ENCODE measurements around the gene CDHR3. TPM values are rescaled to one million over a fixed set of nuclear protein-coding genes. Genes with fewer than 3 reads are reported as not detected.
"Not testable (repeated sequence)": the region's sequence is repeated elsewhere in the genome, so short reads cannot be mapped to it uniquely, and the experiment has no call there.

The CDHR3 gene
- total and polyA plus RNA-seq, 4 experiments from 2014 or later, result 1.3 to 12.1 (median 6.7) TPM

DNA sequence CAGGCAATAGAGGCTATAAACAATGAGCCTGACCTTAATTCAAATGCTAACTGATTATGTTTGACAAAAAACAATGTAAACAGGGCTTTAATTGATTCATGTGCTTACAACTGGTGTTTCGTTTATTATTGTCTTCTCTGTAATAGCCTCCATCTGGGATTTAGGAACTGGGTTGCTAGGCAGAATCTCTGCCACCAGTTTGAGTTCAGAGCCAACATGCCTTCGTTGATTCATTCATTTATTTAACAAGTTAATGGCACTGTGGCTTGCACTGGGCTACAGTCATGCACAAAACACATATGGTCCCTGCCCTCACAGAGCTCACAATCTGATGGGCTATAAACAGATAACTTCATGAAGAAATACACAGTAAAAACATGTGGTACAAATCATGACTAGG, 19.6 kb upstream of the CDHR3 start:
- H3K36me3 Mint-ChIP-seq, result no peaks in the 10 kb centered on the region
- Histone ChIP-seq H3K27me3 (ENCODE audit: insufficient read depth, low read length) (no peaks in the 10 kb centered on the region), H3K4me3 (ENCODE audit: low read length in 2 of 2) (no peak overlapping the region), H3K4me1 (ENCODE audit: insufficient read depth, low read length) (no peaks in the 10 kb centered on the region), H3K9me3 (ENCODE audit: control insufficient read depth in 1 of 2, low read length in 2 of 2) (no peaks in the 10 kb centered on the region), H3K36me3 (ENCODE audit: insufficient read depth, low read length) (no peaks in the 10 kb centered on the region), H3K27ac (ENCODE audit: low read depth, low read length) (no peak overlapping the region)
- intact Hi-C loops (cut with micrococcal nuclease), result no loop called here
- peaks cover 0 to 1% (median 0%) of the 10 kb centered on the region in 8 donors for H3K9me3 Mint-ChIP-seq
- no peaks in the 10 kb centered on the region for H3K4me1 Mint-ChIP-seq
- no peak overlapping the region for H3K4me3 Mint-ChIP-seq
- CTCF ChIA-PET (ENCODE audit: partially characterized antibody), result interaction anchor here (1.2 kb wide), 1 partner anchor 9 kb away, joined by 4 read pairs; no protein-coding TSS in a partner anchor
- H3K27me3 Mint-ChIP-seq, result no peaks in the 10 kb centered on the region
- POLR2A ChIA-PET (ENCODE audit: partially characterized antibody), result interaction anchor here (0.6 kb wide), 1 partner anchor 9 kb away, joined by 3 read pairs; no protein-coding TSS in a partner anchor
- DNase-seq, result no peak
- H3K27ac Mint-ChIP-seq, result no peak overlapping the region

DNA sequence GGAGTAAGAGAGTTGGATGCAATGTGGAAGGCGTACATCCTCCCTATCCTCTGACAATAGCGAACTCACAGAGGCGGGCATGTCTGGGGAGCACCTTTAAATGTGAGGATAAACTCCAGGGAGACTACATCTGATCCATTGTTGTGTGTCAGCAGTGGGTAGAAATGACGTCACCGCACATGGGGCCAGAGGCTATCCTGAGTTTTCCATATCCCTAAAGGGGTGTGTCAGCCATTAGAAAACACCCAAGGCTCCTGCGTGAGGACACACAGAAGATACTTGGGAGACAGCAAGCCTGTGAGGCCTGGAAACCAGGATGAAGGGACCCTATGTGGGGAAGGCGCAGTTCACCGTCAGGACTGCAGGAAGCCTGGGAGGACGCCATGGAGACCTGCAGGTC, 17.2 kb upstream of the CDHR3 start:
- no peaks in the 10 kb centered on the region for H3K36me3 Mint-ChIP-seq
- DNase-seq, result no peak

DNA sequence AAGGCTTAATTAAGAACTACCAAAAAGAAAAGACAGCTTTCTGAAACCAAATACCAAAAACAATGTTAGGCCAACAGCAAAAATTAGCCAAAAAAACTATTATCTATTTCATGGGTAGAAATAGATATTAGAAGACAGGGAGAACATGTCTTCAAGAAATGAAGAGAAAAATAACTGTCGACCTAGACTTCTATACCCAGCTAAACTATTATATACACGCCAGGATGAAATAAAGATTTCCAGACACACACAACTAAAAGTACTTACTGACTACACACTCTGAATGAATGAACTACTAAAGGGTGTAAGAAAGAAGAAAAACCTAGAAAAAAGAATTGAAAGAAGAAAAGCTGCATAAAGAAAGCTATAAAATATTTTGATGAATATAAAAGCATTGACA, 11.5 kb upstream of the CDHR3 start:
- Mint-ChIP-seq H3K4me1 (no peaks in the 10 kb centered on the region), H3K27ac (no peak overlapping the region), H3K36me3 (peaks cover 2 to 12% of the 10 kb centered on the region in 2 donors), H3K4me3 (no peak overlapping the region), H3K9me3 (peaks cover 2 to 30% (median 13%) of the 10 kb centered on the region in 8 donors), H3K27me3 (peaks cover 0 to 4% of the 10 kb centered on the region in 2 donors)
- intact Hi-C loops (cut with micrococcal nuclease), result no loop called here
- ChIA-PET POLR2A (ENCODE audit: partially characterized antibody) (no interaction called here), CTCF (ENCODE audit: partially characterized antibody) (no interaction called here)
- Histone ChIP-seq H3K27ac (ENCODE audit: low read depth, low read length) (no peak overlapping the region), H3K4me3 (ENCODE audit: low read length in 2 of 2) (no peak overlapping the region), H3K9me3 (ENCODE audit: control insufficient read depth in 1 of 2, low read length in 2 of 2) (no peaks in the 10 kb centered on the region), H3K36me3 (ENCODE audit: insufficient read depth, low read length) (no peaks in the 10 kb centered on the region), H3K27me3 (ENCODE audit: insufficient read depth, low read length) (no peaks in the 10 kb centered on the region), H3K4me1 (ENCODE audit: insufficient read depth, low read length) (no peaks in the 10 kb centered on the region)
- no peak for DNase-seq

More for the DNA sequence above, 17.2 kb upstream of the CDHR3 start:
- H3K27ac Mint-ChIP-seq, result no peak overlapping the region
- Histone ChIP-seq H3K27me3 (ENCODE audit: insufficient read depth, low read length) (no peaks in the 10 kb centered on the region), H3K36me3 (ENCODE audit: insufficient read depth, low read length) (no peaks in the 10 kb centered on the region), H3K9me3 (ENCODE audit: control insufficient read depth in 1 of 2, low read length in 2 of 2) (no peaks in the 10 kb centered on the region), H3K4me1 (ENCODE audit: insufficient read depth, low read length) (no peaks in the 10 kb centered on the region), H3K4me3 (ENCODE audit: low read length in 2 of 2) (no peak overlapping the region), H3K27ac (ENCODE audit: low read depth, low read length) (no peak overlapping the region)
- H3K9me3 Mint-ChIP-seq, result peaks cover 0 to 7% (median under 1%) of the 10 kb centered on the region in 8 donors
- no peaks in the 10 kb centered on the region for H3K27me3 Mint-ChIP-seq
- no peak overlapping the region for H3K4me3 Mint-ChIP-seq
- ChIA-PET CTCF (ENCODE audit: partially characterized antibody) (no interaction called here), POLR2A (ENCODE audit: partially characterized antibody) (no interaction called here)
- intact Hi-C loops (cut with micrococcal nuclease), result no loop called here
- H3K4me1 Mint-ChIP-seq, result no peaks in the 10 kb centered on the region

DNA sequence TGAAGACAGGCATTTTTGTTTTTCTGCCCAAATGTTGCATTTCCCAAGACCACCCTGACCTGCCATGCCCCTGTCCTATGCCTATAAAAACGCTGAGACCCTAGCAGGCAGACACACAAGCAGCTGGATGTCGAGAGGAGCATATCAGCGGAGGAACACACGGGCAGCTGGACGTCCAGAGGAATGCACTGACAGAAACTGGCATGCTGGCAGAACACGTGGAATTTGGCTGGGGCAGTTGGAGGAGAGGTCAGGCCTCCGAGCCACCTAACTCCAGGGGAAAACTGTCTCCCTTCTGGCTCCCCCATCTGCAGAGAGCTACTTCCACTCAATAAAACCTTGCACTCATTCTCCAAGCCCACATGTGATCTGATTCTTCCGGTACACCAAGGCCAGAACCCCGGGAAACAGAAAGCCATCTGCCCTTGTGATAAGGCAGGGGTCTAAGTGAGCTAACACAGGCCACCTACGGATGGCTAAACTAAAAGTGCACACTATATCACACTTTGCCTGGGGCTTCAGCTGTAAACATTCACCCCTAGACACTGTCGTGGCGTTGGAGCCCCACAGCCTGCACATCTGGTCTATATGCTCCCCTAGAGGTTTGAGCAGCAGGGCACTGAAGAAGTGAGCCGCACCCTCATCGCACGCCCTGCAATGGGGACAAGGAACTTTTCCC, 10.0 kb upstream of the CDHR3 start:
- no peak overlapping the region for H3K4me3 Mint-ChIP-seq
- POLR2A ChIA-PET (ENCODE audit: partially characterized antibody), result interaction anchor here (0.6 kb wide), 1 partner anchor 9 kb away, joined by 3 read pairs; no protein-coding TSS in a partner anchor
- no peak for DNase-seq
- peaks cover 0 to 4% of the 10 kb centered on the region in 2 donors for H3K27me3 Mint-ChIP-seq
- CTCF ChIA-PET (ENCODE audit: partially characterized antibody), result interaction anchor here (0.9 kb wide), 1 partner anchor 19 kb away, joined by 3 read pairs; no protein-coding TSS in a partner anchor
- Histone ChIP-seq H3K4me1 (ENCODE audit: insufficient read depth, low read length) (no peaks in the 10 kb centered on the region), H3K9me3 (ENCODE audit: control insufficient read depth in 1 of 2, low read length in 2 of 2) (no peaks in the 10 kb centered on the region), H3K36me3 (ENCODE audit: insufficient read depth, low read length) (no peaks in the 10 kb centered on the region), H3K4me3 (ENCODE audit: low read length in 2 of 2) (no peak overlapping the region), H3K27ac (ENCODE audit: low read depth, low read length) (no peak overlapping the region), H3K27me3 (ENCODE audit: insufficient read depth, low read length) (no peaks in the 10 kb centered on the region)
- intact Hi-C loops (cut with micrococcal nuclease), result no loop called here
- H3K27ac Mint-ChIP-seq, result no peak overlapping the region
- H3K9me3 Mint-ChIP-seq, result peaks cover 2 to 30% (median 13%) of the 10 kb centered on the region in 8 donors
- H3K4me1 Mint-ChIP-seq, result no peaks in the 10 kb centered on the region
- peaks cover 2 to 12% of the 10 kb centered on the region in 2 donors for H3K36me3 Mint-ChIP-seq

DNA sequence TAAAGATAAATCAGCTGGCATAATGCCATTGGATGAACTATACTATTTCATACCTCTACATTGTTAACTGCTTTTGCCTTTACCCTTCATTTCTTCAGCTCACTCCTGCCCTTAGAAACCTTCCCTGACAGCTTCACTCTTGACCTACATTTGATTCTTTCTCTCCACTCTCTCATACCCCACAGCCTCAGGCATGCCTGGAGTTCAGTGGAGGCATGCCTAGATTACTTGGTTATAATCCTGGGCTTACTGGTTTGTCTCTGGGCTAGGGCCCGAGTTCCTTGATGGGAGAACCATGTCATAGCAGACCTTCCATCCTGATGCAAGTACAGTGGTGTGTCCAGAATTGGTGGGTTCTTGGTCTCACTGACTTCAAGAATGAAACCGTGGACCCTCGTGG, 8.4 kb upstream of the CDHR3 start:
- no peak overlapping the region for H3K27ac ChIP-seq (ENCODE audit: low read depth, low read length)
- intact Hi-C loops (cut with micrococcal nuclease), result no loop called here
- ChIA-PET CTCF (ENCODE audit: partially characterized antibody) (no interaction called here), POLR2A (ENCODE audit: partially characterized antibody) (no interaction called here)
- no peak overlapping the region for H3K4me3 Mint-ChIP-seq
- H3K36me3 Mint-ChIP-seq, result peaks cover 2 to 12% of the 10 kb centered on the region in 2 donors
- H3K27me3 ChIP-seq (ENCODE audit: insufficient read depth, low read length), result no peaks in the 10 kb centered on the region
- H3K27ac Mint-ChIP-seq, result no peak overlapping the region
- no peaks in the 10 kb centered on the region for H3K9me3 ChIP-seq (ENCODE audit: control insufficient read depth in 1 of 2, low read length in 2 of 2)
- H3K36me3 ChIP-seq (ENCODE audit: insufficient read depth, low read length), result no peaks in the 10 kb centered on the region
- no peaks in the 10 kb centered on the region for H3K4me1 Mint-ChIP-seq
- H3K4me1 ChIP-seq (ENCODE audit: insufficient read depth, low read length), result no peaks in the 10 kb centered on the region
- H3K4me3 ChIP-seq (ENCODE audit: low read length in 2 of 2), result no peak overlapping the region
- DNase-seq, result no peak
- H3K9me3 Mint-ChIP-seq, result peaks cover 2 to 24% (median 13%) of the 10 kb centered on the region in 8 donors
- H3K27me3 Mint-ChIP-seq, result peaks cover 0 to 4% of the 10 kb centered on the region in 2 donors

DNA sequence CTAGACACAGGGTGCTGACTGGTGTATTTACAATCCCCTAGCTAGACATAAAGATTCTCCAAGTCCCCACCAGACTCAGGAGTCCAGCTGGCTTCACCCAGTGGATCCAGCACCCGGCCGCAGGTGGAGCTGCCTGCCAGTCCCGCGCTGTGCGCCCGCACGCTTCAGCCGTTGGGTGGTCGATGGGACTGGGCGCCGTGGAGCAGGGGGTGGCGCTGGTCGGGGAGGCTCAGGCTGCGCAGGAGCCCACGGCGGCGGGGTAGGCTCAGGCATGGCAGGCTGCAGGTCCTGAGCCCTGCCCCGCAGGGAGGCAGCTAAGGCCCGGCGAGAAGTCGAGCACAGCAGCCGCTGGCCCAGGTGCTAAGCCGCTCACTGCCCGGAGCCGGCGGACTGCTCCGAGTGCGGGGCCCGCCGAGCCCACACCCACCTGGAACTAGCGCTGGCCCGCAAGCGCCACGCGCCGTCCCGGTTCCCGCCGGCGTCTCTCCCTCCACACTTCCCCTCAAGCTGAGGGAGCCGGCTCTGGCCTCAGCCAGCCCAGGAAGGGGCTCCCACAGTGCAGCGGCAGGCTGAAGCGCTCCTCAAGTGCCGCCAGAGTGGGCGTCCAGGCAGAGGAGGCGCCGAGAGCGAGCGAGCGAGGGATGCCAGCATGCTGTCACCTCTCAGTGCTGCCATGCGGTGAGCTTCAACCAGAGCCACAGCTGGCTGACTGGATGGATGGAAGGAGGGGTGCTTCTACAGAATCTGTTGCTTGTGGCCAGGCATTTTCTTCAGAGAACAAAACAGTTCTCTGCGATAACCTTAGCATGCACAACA, 7.2 kb upstream of the CDHR3 start:
- H3K4me3 ChIP-seq (ENCODE audit: low read length in 2 of 2); H3K27me3 Mint-ChIP-seq; POLR2A ChIA-PET (ENCODE audit: partially characterized antibody); H3K27ac Mint-ChIP-seq; intact Hi-C loops (cut with micrococcal nuclease); H3K9me3 ChIP-seq (ENCODE audit: control insufficient read depth in 1 of 2, low read length in 2 of 2); H3K4me1 Mint-ChIP-seq; H3K4me1 ChIP-seq (ENCODE audit: insufficient read depth, low read length); H3K27ac ChIP-seq (ENCODE audit: low read depth, low read length); H3K36me3 ChIP-seq (ENCODE audit: insufficient read depth, low read length); DNase-seq; H3K4me3 Mint-ChIP-seq; H3K27me3 ChIP-seq (ENCODE audit: insufficient read depth, low read length): not testable (repeated sequence)
- Mint-ChIP-seq H3K9me3 (peaks cover 2 to 22% (median 12%) of the 10 kb centered on the region in 8 donors), H3K36me3 (peaks cover 2 to 12% of the 10 kb centered on the region in 2 donors)
- CTCF ChIA-PET (ENCODE audit: partially characterized antibody), result interaction anchor here (1.5 kb wide), 1 partner anchor 195 kb away, joined by 4 read pairs; no protein-coding TSS in a partner anchor

DNA sequence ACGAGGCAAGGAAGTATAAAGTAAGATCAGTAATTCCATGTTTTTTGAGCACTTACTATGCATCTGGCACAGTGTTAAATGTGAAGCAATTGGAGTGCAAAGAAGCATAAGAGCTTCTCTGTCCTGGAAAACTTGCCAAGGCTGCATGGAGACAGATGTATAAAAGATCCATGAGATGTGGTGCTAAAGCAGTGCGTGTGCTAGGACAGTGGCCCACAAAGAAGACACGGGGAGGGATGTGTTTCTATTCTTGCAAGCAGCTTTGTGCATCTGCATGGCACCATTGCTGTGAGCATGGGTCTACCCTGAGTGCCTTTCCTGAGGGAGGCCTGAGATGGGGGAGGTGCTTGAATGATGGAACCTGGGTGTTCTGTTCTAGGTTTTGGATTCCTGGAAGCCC, 5.1 kb upstream of the CDHR3 start:
- Histone ChIP-seq H3K36me3 (ENCODE audit: insufficient read depth, low read length) (no peaks in the 10 kb centered on the region), H3K4me3 (ENCODE audit: low read length in 2 of 2) (no peak overlapping the region), H3K27ac (ENCODE audit: low read depth, low read length) (no peak overlapping the region), H3K4me1 (ENCODE audit: insufficient read depth, low read length) (no peaks in the 10 kb centered on the region), H3K27me3 (ENCODE audit: insufficient read depth, low read length) (no peaks in the 10 kb centered on the region), H3K9me3 (ENCODE audit: control insufficient read depth in 1 of 2, low read length in 2 of 2) (no peaks in the 10 kb centered on the region)
- CTCF ChIA-PET (ENCODE audit: partially characterized antibody), result interaction anchor here (0.8 kb wide), 1 partner anchor 80 kb away, joined by 3 read pairs; no protein-coding TSS in a partner anchor
- no peaks in the 10 kb centered on the region for H3K4me1 Mint-ChIP-seq
- no peak for DNase-seq
- peaks cover 0 to 4% of the 10 kb centered on the region in 2 donors for H3K27me3 Mint-ChIP-seq
- intact Hi-C loops (cut with micrococcal nuclease), result no loop called here
- H3K9me3 Mint-ChIP-seq, result peaks cover 0 to 8% (median under 1%) of the 10 kb centered on the region in 8 donors
- H3K36me3 Mint-ChIP-seq, result peaks cover 0 to 3% of the 10 kb centered on the region in 2 donors
- no peak overlapping the region for H3K4me3 Mint-ChIP-seq
- no peak overlapping the region for H3K27ac Mint-ChIP-seq
- POLR2A ChIA-PET (ENCODE audit: partially characterized antibody), result no interaction called here

Data from CD4-positive, alpha-beta memory T cell (primary cell).